ENCODE results near the gene RALGPS2. TPM values are rescaled to one million over a fixed set of nuclear protein-coding genes. Genes with fewer than 3 reads are reported as not detected.

Gene RALGPS2
- total and polyA plus RNA-seq, 2 donors (not counting 1 experiment from before 2014, with no cell fraction given): 59.6 to 251 TPM

- Histone ChIP-seq H4K20me1 (ENCODE audit: control insufficient read depth, insufficient read depth, low read length, poor library complexity, severe bottlenecking) (no peaks in the 10 kb centered on the region), H2AFZ (ENCODE audit: insufficient read depth, low read depth, low read length, poor library complexity, severe bottlenecking) (no peak overlapping the region), H3K9me3 (ENCODE audit: control extremely low read depth in 1 of 3, control insufficient read depth in 2 of 3, insufficient read depth in 1 of 3, low read length in 2 of 3) (no peaks in the 10 kb centered on the region), H3K79me2 (ENCODE audit: control insufficient read depth, insufficient read depth, low read length) (no peaks in the 10 kb centered on the region), H3K4me3 (ENCODE audit: control extremely low read depth in 1 of 5, extremely low read depth in 1 of 5, insufficient read depth in 1 of 5, low read depth in 2 of 5, low read length in 4 of 5) (no peak overlapping the region), H3K27me3 (replicated peaks in 1 of 4; ENCODE audit: control extremely low read depth in 1 of 4, control insufficient read depth in 3 of 4, insufficient read depth in 4 of 4, low read length in 3 of 4) (peaks cover 0 to 4% (median 0%) of the 10 kb centered on the region in 4 experiments), H3K36me3 (replicated peaks in 1 of 2; ENCODE audit: control extremely low read depth in 1 of 2, control insufficient read depth in 1 of 2, extremely low read depth in 1 of 2, insufficient read depth in 2 of 2, low read length in 1 of 2) (no peaks in the 10 kb centered on the region), H3K27ac (ENCODE audit: low read length in 2 of 2) (no peak overlapping the region), H3K9ac (ENCODE audit: low read length) (no peak overlapping the region), H3K4me1 (ENCODE audit: control insufficient read depth in 2 of 2, insufficient read depth in 2 of 2, low read length in 2 of 2) (no peaks in the 10 kb centered on the region), H3K4me2 (replicated peaks; ENCODE audit: low read depth, low read length, poor library complexity, severe bottlenecking) (no peak overlapping the region)
- no peak for ATAC-seq (ENCODE audit: low read depth)
- ChIA-PET POLR2A (no interaction called here), CTCF (no interaction called here)
- no peak overlapping the region for H3K27ac Mint-ChIP-seq
- peaks cover 5% of the 10 kb centered on the region for H3K4me1 Mint-ChIP-seq
- TF ChIP-seq EZH2 (IDR thresholded peaks at IDR 0.05; ENCODE audit: borderline replicate concordance, insufficient read depth, low read depth, low read length, poor library complexity, severe bottlenecking) (no peak), CTCF (IDR thresholded peaks at IDR 0.05) (no peak)
- no peak for DNase-seq
- intact Hi-C loops (cut with micrococcal nuclease): no loop called here
- no peaks in the 10 kb centered on the region for H3K9me3 Mint-ChIP-seq (ENCODE audit: insufficient read depth)
- 95% methylated on average over 14 of the region's 14 CpGs for WGBS (ENCODE audit: insufficient coverage)
- H3K4me3 Mint-ChIP-seq: no peak overlapping the region
- peaks cover 11% of the 10 kb centered on the region for H3K27me3 Mint-ChIP-seq
These were observed 216.8 kb downstream of the RALGPS2 start for GRCh38 chr1:178941849-178942248.

GRCh38 chr1:178942285-178943198, 217.5 kb downstream of the RALGPS2 start:
- Histone ChIP-seq H3K27me3 (replicated peaks in 1 of 4; ENCODE audit: control extremely low read depth in 1 of 4, control insufficient read depth in 3 of 4, insufficient read depth in 4 of 4, low read length in 3 of 4) (peaks cover 0 to 4% (median 0%) of the 10 kb centered on the region in 4 experiments), H2AFZ (ENCODE audit: insufficient read depth, low read depth, low read length, poor library complexity, severe bottlenecking) (no peak overlapping the region), H3K4me3 (ENCODE audit: control extremely low read depth in 1 of 5, extremely low read depth in 1 of 5, insufficient read depth in 1 of 5, low read depth in 2 of 5, low read length in 4 of 5) (no peak overlapping the region), H3K4me2 (replicated peaks; ENCODE audit: low read depth, low read length, poor library complexity, severe bottlenecking) (no peak overlapping the region), H3K36me3 (replicated peaks in 1 of 2; ENCODE audit: control extremely low read depth in 1 of 2, control insufficient read depth in 1 of 2, extremely low read depth in 1 of 2, insufficient read depth in 2 of 2, low read length in 1 of 2) (no peaks in the 10 kb centered on the region), H3K4me1 (ENCODE audit: control insufficient read depth in 2 of 2, insufficient read depth in 2 of 2, low read length in 2 of 2) (no peaks in the 10 kb centered on the region), H3K79me2 (ENCODE audit: control insufficient read depth, insufficient read depth, low read length) (no peaks in the 10 kb centered on the region), H3K9ac (ENCODE audit: low read length) (no peak overlapping the region), H3K27ac (ENCODE audit: low read length in 2 of 2) (no peak overlapping the region), H4K20me1 (ENCODE audit: control insufficient read depth, insufficient read depth, low read length, poor library complexity, severe bottlenecking) (no peaks in the 10 kb centered on the region), H3K9me3 (ENCODE audit: control extremely low read depth in 1 of 3, control insufficient read depth in 2 of 3, insufficient read depth in 1 of 3, low read length in 2 of 3) (no peaks in the 10 kb centered on the region)
- intact Hi-C loops (cut with micrococcal nuclease): no loop called here
- Mint-ChIP-seq H3K27ac (no peak overlapping the region), H3K9me3 (ENCODE audit: insufficient read depth) (no peaks in the 10 kb centered on the region), H3K27me3 (peaks cover 13% of the 10 kb centered on the region), H3K4me3 (no peak overlapping the region), H3K4me1 (peaks cover 5% of the 10 kb centered on the region)
- DNase-seq: no peak
- no peak for TF ChIP-seq EZH2 (IDR thresholded peaks at IDR 0.05; ENCODE audit: borderline replicate concordance, insufficient read depth, low read depth, low read length, poor library complexity, severe bottlenecking)
- TF ChIP-seq CTCF (IDR thresholded peaks at IDR 0.05): no peak
- ChIA-PET POLR2A (interaction anchor here (0.5 to 0.6 kb wide), 2 partner anchors 184 to 578 kb away, joined by 3 to 5 read pairs; no protein-coding TSS in a partner anchor), CTCF (interaction anchor here (0.5 kb wide), 1 partner anchor 63 kb away, joined by 3 read pairs; no protein-coding TSS in a partner anchor)
- 74% methylated on average over 10 of the region's 15 CpGs for WGBS (ENCODE audit: insufficient coverage)
- ATAC-seq (ENCODE audit: low read depth): no peak

All from B cell (primary cell).